Stimulated activated CD4-positive, alpha-beta T cell treated with anti-CD3 and anti-CD28 coated beads, Interleukin-1b, Interleukin-23, amount 100 ng/mL, for 48 hours (primary cell): Measurements from ENCODE around the gene SLC6A1.

Source experiments
- DNase-seq: peaks from one replicate; pipeline ENCODE4 v3.0.0-alpha.2; 2020

SLC6A1 gene

GRCh38 chr3:10972072-10972782, 20.3 kb upstream of the SLC6A1 start:
- DNase-seq, result no peak

DNA sequence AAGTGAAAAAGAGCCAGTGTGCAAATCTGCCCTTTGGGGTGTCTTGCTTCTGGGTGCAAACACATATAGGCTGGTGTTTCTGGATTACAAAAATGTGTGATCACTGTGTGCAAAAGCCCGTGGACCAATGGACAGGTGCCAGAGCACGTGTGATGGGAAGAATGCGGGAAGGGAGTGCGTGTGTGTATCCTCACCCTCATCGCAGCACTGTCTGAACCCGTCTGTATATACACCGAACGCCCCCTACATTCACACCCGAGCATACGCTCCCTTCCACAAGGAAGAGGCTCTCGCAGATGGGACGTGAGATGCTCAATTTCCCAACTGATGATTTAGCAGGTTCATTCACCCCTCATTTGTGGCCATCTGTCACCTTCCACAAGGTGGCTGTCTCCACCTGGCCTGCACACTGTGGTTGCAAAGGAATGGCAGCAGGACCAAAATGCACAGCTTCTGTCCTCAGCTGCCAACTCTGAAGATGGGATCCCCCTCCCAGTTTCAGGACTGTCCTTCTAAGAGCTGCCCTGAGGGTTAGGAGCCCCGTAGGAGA, 19.4 kb upstream of the SLC6A1 start:
- DNase-seq, result no peak

DNA sequence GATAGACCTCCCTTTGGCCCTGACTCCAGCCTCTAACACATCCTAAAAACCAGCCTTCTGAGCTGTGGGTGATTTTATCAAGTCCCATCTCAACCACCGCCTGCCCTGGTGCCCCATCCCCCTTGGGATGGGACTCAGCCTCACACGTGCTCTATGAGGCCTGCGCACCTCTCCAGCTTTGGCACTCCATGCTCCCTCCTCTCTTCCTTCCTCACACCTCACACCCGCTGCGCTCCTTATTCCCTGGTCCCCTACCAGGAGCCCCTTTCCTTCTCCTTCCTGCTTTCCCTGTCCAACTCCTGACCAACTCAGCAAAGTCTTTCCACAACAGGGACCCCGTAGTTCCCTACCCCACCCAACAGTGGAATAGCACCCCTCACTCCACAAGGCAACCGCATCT, 18.4 kb upstream of the SLC6A1 start:
- no peak for DNase-seq

GRCh38 chr3:10974746-10975375, 17.7 kb upstream of the SLC6A1 start:
- DNase-seq, result no peak

DNA sequence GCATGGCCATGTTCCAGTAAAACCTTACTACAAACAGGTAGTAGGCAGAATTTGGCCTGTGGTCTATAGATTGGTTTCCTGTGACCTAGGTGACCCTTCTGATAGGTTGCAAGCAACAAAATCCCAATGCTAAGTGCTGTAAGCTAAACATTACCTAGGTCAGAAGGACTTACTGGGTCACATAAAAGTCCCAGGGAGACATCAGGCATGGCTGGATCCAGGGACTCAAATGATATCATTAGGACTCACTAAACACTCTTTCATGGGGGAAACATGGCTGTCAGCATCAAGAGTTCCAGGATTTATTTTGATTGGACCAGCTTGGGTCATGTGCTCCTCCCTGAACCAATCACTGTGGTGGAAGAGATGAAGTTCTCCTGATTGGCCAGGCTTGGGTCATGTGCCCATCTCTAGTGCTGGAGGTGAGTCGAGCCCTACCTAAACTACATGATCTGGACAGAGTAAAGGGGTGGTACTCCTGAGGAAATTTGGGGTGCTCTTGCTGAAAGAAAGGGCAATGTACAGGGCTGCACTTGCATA, 16.8 kb upstream of the SLC6A1 start:
- DNase-seq, result no peak

DNA sequence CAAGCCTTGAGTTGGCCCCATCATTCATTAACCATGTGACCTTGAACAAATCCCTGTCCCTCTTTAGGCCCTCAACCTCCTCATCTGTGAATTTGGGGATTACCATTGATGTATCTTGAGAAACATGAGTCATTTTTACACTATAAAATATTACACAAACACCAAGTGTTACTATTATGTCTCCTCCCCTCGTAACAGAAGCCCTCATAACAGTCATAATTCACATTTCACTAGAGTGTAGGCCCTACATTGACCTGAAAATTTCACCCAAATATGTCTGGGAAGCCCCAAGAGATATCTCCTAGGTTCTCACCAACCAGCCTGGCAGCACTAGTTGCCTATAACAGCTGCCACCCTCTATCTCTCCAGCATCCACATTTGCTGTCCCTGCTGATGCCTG, 15.8 kb upstream of the SLC6A1 start:
- no peak for DNase-seq

GRCh38 chr3:10977892-10978510, 14.5 kb upstream of the SLC6A1 start:
- DNase-seq, result no peak

GRCh38 chr3:10978956-10979355, 13.6 kb upstream of the SLC6A1 start:
- DNase-seq, result no peak

DNA sequence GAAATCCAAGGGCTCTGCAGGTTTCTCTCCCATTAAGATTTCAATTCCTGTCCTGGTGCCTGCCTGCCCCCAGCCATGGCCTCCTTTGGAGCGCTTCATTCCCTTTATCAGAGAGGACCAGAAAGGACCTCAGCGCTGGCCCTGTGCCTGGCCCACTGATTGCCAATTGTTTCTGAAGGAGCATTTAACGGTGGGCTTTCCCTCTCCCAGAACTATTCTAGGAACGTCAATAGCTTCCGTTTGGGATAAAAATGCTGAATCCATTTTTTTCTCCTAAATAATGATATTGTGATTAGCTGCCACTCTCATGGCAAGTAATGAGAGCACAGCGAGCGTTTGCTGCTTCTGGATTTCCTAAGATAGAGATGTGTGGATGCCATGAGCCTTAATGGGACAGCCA, 12.2 kb upstream of the SLC6A1 start:
- no peak for DNase-seq

DNA sequence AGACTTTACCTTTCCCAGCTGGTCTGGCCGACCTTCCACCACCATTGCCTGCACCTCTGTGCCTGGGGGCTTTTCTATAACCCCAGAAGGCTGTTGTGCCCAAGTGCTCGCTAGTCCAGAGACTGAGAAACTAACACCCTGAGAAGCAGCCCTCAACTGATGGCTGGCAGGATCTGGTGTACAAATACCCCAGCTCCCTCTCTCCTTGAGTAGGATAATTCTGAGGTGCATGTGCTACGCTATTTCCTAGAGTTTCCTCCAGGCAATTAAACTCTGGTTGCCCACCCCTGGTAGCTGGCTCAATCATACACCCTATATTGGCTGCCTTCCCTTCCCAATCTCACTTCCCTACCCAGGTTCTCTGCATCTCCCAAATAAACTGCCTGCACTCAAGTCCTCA, 11.5 kb upstream of the SLC6A1 start:
- no peak for DNase-seq

GRCh38 chr3:10981961-10982360, 10.6 kb upstream of the SLC6A1 start:
- no peak for DNase-seq

DNA sequence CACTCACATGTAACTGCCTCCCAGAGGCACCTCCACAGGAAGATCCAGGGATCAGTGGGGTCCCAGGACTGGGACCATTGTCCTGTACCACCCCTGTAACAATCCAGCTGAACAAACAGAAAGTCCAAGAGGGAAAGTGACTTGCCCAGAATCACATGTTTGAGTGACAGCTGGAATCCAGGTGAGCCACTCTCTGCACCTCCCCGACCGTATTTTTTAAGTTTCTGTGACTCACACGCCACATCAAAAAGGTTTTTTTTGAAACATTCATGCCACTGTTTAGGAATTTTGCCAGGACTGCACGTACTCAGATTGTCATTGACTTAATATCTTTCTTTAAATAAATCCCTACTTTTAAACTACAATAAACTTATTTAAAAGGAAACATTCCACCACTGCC, 9.8 kb upstream of the SLC6A1 start:
- no peak for DNase-seq

DNA sequence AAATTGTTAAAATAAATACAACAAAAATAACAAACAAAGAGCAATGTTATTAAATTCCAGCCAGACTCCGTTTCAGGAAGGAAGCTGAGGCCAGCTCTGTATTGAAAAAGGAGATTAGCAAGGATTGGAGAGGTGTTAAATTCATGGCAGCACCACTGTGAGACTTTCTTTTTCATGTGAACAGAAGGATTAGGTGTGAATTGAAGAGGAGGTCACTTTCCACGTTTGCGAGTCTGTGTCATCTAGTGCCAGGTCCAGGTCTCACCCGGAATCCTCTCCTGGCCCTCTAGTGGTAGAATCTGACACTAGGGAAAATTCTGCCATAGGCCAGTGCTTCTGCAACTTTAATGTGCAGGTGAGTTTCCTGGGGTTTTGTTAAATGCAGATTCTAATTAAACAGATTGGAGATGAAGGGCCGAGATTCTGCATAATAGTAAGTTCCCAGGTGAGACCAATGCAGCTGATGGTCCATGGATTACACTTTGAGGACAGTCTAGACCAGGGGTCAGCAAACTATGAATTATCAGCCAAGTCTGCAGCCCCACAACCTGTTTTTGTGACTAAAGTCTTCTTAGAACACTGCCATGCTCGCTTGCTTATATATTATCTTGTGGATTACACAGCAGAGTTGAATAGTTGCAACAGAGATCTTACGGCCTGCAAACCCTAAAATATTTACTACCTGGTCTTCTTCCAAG, 9.2 kb upstream of the SLC6A1 start:
- no peak for DNase-seq

DNA sequence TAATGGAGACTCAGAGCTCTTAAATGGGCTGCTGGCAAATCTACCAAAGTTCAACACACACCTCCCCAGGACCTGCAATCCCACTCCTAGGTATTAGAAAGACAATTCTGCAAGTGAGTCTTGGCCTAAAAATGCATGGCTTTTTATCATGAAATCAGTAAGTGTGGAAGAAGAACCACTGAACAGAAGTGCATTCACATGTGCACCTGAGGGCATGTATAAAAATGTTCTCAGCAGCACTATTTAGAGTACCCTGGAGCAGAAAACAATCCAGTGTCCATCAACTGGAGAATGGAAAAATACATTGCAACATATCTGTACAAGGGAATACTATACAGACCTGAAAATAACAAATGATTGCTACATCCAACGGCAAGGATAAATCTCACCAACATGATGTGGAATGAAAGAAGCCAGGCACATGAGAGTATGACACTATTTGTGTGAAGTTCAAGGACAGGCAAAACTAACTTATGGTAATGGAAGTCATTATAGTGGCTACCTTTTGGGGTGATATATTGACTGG, 8.1 kb upstream of the SLC6A1 start:
- no peak for DNase-seq

DNA sequence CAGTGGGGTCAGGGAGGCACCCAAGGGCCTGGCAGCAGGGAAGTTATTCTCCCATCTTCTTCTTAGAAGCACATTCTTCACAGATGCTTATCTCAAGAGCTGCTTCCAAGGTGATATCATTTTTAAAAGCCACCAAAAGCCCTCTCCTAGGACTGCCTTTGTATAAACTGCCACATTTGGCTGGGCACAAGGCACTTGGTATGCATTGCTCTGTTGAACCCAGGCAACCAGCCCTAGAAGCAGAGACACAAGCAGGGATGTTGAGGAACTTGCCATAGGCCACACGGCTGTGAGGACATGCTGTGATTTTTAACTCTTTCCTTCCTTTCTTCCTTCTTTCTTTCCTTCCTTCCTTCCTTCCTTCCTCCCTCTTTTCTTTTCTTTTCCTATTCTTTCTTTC, 7.4 kb upstream of the SLC6A1 start:
- no peak for DNase-seq

GRCh38 chr3:10986592-10986991, 6.0 kb upstream of the SLC6A1 start:
- DNase-seq, result no peak

- no peak for DNase-seq
Measured at GRCh38 chr3:10988001-10988665, 4.4 kb upstream of the SLC6A1 start.

DNA sequence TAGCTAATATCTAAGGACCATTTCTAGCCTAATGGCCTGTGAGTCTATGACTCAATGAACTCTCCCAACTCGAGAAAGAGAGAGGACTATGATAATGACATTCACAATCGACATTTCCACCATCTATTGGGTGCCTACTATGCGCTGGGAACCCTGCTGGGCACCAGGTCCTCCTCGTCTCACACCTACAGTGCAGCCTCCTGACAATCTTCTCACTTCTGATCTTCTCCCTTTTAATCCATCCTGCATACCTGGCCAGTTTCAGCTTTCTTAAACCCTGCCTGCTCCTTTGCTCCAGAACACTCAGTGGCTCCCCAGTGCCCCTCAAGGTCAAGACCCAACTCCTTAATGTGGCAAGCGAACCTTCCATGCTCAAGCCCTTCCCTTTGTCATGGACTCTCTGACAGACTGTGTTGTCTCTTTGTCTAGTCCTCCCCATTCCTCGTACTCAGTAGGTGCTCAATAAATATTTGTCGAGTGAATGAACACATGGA, 3.5 kb upstream of the SLC6A1 start:
- DNase-seq, result no peak

GRCh38 chr3:10992943-10993728, 588 bp downstream of the SLC6A1 start:
- no peak for DNase-seq

GRCh38 chr3:10993729-10994065, 1.1 kb downstream of the SLC6A1 start:
- no peak for DNase-seq

- DNase-seq, result no peak
Measured at GRCh38 chr3:10994306-10994705, 1.8 kb downstream of the SLC6A1 start.

DNA sequence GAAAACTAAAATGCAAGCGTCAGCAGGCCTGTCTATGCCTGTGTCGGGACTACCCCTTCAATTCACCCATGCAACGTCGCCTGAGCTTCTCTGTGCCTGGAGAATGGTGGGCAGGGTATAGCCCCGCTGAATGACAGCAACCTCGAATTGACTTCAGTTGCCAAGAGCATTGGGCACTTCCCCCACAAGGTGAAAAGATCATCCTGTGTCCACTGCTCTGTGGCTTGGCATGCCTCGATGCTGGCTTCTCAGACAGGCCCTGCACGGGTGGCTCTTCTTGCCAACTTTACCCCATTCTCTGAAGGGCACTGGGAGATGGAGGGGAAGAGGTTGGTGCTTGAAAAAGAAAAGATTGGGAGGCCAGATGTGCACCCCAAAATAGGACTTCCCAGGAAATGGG, 3.3 kb downstream of the SLC6A1 start:
- no peak for DNase-seq
